ENCODE measurements around the gene GOLGA8H.
"Not testable (repeated sequence)": the region's sequence is repeated elsewhere in the genome, so short reads cannot be mapped to it uniquely, and the experiment has no call there.

GOLGA8H gene, protein sequence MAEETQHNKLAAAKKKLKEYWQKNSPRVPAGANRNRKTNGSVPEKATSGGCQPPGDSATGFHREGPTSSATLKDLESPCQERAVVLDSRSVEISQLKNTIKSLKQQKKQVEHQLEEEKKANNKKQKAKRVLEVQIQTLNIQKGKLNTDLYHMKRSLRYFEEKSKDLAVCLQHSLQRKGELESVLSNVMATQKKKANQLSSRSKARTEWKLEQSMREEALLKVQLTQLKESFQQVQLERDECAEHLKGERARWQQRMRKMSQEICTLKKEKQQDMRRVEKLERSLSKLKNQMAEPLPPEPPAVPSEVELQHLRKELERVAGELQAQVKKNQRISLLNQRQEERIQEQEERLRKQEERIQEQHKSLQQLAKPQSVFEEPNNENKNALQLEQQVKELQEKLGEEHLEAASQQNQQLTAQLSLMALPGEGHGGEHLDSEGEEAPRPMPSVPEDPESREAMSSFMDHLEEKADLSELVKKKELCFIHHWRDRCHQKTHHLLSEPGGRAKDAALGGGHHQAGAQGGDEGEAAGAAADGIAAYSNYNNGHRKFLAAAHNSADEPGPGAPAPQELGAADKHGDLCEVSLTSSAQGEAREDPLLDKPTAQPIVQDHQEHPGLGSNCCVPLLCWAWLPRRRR

DNA sequence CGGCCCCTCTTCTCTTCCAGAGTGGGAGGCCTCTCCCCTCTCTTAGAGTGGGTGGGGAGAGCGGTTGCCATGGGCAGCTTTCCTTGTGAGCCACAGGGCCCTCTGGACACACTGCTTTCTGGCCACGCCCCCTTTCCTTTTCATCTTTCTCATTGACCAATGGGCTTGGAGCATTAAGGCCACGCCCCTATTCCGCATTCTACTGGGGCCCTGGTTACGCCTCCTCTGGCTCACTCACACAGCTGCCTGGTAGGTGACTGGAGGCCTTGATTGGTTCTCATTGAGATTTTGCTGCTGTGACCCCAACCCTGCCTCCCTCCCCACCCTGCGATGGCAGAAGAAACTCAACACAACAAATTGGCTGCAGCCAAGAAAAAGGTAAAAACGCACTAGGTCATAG, at the start of gene GOLGA8H:
TSS of gene GOLGA8H (plus strand) at position 233 of the 400 bp plus-strand sequence. CDS start at position 331, 98 bp downstream.
- DNase-seq, result not testable (repeated sequence)

DNA sequence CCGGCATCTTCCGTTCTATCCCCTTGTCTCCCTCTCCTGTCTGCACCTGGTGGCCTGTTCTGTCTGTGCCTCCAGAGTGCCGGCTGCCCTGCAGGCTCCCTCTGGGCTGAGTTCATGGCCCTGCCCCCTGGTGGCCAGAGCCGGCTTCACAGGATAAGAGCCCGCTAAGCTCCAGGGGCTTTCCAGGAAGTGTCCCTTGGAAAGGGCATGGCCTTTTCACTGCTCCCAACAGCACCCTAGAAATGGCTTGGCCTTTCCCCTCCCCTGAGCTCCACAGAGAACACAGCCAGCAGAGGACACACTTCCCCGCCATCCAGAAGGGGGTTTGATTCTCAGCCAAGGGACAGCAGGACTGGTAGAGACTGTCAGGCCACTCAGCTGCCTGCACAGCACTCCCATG, 36.9 kb upstream of the GOLGA8H start:
- DNase-seq, result peak; percentile 40

DNA sequence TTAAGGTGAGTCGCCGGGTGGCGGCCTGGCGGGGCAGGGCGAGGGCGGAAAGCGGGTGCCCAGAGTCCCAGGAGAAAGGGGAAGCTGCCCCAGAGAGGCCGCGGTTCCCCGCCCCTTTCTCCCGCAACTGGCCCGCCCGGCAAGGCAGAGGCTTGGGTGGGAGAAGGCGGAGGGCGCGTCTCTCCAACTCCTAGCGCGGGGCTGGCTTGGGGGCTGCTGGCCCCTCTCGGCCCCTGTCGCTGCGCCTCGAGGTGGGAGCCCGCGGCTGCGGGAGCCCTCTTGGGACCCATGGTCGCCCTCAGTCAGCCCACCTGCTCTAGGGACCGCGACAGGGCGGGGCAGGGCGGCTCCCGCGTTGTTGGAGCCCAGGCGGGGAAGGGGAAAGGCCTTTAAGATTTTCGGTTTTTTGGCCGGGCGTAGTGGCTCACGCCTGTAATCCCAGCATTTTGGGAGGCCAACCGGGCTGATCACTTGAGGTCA, 30.8 kb upstream of the GOLGA8H start:
- DNase-seq, result not testable (repeated sequence)

DNA sequence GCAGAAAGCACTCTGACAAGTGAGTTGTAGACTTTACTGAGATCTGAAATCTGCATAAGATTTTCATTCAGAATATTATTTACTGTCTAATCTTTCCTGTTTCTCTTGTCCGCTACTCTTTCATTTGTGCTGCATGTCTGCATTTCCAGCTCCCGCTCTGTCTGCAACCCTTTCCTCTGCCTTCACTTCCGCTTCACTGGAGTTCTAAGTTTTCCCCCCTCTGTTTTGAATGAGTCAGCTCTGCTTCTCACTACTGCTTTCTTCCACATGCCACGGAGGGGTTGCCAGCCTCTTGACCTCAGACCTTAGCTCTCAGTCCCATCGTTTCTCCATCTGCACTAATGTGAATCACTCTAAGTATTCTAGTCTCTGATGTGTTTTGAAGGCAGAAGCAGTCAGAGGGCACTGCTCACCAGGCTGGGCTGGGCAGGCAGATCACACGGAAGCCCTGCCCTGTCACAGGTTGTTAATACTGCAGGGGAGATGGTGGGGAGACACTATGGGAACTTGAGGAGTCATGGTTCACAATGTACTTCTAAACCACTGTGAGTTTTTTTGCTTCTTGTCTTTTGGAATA, 24.3 kb upstream of the GOLGA8H start:
- DNase-seq, result not testable (repeated sequence)

DNA sequence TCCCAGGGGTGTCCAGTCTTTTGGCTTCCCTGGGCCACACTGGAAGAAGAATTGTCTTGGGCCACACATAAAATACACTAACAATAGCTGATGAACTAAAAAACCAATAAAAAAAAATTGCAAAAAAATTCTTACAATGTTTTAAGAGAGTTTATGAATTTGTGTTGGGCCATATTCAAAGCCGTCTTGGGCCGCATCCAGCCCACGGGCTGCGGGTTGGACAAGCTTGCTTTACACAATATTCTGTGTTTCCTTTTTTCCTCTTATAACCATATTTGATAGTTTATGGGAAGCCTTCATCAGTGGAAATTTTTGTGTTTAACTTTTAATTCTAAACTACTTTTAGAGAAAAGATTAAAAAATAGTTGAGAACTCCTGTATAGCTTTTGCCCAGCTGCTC, 23.1 kb upstream of the GOLGA8H start:
- not testable (repeated sequence) for DNase-seq

DNA sequence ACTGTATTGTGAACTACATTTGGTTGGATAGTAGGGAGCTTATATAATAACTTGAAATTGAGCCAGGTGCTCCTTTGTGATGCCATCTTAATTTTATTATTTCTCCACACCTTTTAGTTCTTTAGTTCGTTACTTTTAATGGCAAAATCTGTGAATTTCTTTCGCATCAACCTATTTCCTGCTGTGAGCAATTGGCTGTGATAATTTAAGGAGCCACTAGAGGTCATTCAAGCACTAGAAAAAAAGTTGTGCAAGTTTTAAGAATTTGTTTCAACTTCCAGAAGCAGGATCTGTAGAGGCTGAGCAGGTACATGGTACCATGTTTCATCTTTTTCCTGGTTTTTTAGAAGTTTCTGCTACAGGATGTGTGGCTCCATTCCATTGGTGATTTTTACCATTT, 4.9 kb upstream of the GOLGA8H start:
- DNase-seq, result not testable (repeated sequence)

DNA sequence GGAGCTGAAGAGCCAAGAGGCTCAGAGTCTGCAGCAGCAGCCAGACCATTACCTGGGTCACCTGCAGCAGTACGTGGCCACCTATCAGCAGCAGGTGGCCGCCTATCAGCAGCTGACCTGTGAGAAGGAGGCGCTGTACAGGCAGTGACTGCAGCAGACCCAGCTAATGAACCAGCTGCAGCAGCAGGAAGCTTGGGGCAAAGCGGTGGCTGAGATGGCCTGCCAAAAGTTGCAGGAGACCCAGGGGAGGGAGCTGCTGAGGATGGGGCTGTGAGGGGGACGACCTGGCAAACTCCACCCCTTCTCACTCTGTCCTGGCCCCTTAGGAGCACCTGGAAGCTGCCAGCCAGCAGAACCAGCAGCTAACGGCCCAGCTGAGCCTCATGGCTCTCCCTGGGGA, 8.4 kb downstream of the GOLGA8H start:
- DNase-seq, result not testable (repeated sequence)

DNA sequence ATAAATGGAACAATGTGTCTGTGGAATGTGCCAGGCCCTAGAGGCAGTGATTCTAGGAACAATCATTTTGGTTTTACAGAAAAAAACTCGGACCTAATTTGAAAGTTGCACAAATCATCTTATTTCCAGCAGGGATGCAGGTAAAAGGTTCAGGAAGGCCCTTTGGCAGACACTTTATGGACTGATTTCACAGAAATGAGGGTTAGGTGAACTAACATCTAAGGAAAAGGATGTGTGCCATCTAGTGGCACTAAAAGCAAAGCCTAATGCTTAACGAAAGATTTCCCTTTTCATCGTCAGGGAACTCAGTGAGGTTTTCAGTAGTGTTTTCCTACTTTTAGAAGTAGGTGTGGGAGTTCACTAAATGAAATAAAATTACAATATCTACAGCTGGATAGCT, 17.5 kb downstream of the GOLGA8H start:
- not testable (repeated sequence) for DNase-seq

DNA sequence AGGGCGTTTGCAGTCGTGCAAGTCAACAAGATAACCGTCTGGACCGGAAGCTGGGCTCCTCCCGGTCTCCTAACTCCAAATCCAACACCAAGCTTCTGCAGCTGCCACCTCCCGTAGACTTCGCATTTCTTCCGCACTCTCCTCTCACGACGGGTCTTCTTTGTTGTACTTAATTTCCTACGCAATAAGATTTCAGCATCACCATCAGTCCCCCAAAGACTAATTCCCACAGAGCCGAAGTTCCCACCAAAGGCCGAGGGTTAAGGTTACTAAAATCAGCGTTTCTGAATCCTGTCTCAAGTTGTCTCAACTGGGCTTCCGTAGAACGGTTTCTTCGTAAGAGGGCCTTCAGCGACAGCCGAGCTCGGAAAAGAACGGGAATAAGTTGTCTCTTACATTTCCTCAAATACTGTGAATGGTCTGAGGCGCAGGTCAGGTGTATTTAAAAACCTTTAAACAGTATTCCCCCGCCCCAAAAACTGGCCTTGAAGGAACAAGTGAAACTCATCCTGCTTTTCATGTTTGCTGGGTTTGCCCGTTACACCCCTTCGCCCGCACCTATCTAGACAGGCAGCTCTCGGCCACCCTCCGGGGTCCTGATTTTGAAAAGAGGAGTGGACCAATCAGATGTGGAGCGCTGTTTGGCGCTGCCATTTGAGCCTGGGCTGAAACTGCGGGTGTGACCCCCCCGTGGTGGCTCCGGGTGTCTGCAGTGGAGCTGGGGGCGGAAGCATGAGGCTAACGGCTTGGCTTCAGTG, 21.8 kb downstream of the GOLGA8H start, which contains the start of gene ARHGAP11B:
TSS of gene ARHGAP11B (plus strand) at position 693 of the 758 bp plus-strand sequence.
- DNase-seq, result peak; percentile 94

DNA sequence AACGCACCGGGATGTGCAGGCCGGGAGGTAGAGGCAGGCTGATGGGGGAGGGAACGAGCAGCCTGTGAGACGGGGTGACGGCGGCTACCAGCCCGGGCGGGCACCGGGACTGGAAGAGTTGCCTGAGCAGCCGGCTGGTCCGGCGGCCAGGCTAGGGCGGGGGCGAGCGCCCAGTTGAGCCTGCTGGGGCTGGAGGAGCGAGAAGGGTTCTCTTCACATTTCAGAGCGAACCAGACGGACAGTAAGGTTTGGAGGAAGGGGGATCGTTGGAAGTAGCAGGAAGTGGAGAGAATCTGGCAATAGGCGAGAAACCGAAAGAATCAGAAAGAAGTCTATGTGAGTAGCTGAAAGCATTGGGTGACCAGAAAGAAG, 22.4 kb downstream of the GOLGA8H start:
- not testable (repeated sequence) for DNase-seq

DNA sequence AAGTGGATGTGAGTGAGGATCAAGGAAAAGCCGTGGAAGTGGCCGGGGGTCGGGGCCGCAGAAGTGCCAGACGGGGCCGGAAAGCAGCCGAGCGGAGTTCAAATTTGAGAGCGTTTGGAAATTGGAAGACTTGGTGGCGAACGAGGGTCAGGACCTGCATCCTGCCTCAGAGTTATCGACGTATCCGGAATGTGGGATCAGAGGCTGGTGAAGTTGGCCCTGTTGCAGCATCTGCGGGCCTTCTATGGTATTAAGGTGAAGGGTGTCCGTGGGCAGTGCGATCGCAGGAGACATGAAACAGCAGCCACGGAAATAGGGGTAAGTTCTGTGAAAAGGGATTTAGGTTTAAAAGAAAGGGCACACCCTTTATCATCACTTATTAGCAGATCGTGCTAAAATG, 22.8 kb downstream of the GOLGA8H start:
- not testable (repeated sequence) for DNase-seq

DNA sequence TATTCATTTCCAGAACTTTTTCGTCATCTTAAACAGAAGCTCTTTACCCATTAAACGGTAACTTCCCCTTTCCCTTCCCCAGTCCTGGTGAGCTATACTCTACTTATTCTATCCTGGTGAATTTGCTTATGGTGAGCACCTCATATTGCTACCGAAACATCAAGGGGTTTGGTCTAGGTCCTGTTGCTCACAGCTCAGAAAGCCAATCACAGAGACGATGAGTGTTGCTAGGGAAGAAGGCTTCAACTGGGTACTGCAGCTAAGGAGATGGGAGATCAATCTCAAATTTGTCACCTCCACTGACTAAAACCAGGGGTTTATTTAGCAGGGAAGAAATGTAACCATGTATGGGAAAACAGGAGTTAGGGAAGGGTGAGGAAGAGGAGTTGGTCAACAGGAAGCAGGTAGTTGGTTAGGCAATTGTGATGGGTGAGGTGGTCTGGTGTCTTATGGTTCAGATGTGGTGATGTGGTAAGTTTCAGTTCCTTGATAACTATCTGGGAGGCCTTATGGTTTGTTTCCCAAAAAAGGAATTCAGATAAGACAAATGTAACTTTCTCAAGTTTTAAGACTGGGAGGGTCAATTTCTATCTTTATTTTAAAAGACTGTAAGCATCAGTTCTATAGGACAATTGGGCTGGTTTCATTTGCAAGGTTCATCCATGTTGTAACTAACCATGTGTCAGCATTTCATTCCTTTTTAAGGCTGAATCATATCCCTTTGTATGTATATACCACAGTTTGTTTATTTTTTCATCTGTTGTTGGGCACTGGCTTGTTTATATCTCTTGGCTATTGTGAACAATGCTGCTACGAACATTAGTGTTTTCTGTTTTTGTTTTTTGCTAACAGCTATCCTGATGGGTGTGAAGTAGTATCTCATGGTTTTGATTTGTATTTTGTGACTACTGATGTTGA, 46.4 kb downstream of the GOLGA8H start:
- no peak for DNase-seq

DNA sequence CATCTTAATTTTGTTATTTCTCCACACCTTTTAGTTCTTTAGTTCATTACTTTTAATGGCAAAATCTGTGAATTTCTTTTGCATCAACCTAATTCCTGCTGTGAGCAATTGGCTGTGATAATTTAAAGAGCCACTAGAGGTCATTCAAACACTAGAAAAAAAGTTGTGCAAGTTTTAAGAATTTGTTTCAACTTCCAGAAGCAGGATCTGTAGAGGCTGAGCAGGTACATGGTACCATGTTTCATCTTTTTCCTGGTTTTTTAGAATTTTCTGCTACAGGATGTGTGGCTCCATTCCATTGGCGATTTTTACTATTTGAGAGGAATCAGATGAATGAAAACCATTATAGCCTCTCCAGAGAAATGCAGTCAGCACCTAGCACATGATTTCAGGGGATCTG, 57.3 kb downstream of the GOLGA8H start:
- DNase-seq, result not testable (repeated sequence)
